Spleen (tissue), 11 donors: ENCODE results near the gene DOCK4. TPM values are rescaled to one million over a fixed set of nuclear protein-coding genes. Genes with fewer than 3 reads are reported as not detected.

Experiments
- DNase-seq: peaks from one replicate; pipeline ENCODE4 v3.0.0-alpha.2; 2020
- H3K27ac ChIP-seq, 8 donors: fragments of 200-600 bp; sonication (generic) in 7 of 8; 1 replicate in 4 of 8; 2 replicates in 4 of 8; pipeline versions ENCODE4 v1.5.0 to v1.8.0; 2016 to 2021; ENCODE audit warnings: inconsistent platforms in 4 of 8, mild to moderate bottlenecking in 4 of 8, moderate library complexity in 1 of 8
- H3K27me3 ChIP-seq, 7 donors: fragments of 200-600 bp; sonication (generic) in 6 of 7; replicated peaks in 1 of 7; 1 replicate in 4 of 7; 2 replicates in 3 of 7; pipeline versions ENCODE4 v1.5.0 to v1.8.0; 2016 to 2021; ENCODE audit warnings: inconsistent platforms in 3 of 7, mild to moderate bottlenecking in 1 of 7
- H3K36me3 ChIP-seq, 6 donors: fragments of 200-600 bp; sonication (generic) in 5 of 6; 1 replicate in 4 of 6; 2 replicates in 2 of 6; pipeline versions ENCODE4 v1.5.0 to v1.8.0; 2016 to 2021; ENCODE audit warnings: inconsistent platforms in 2 of 6
- H3K4me1 ChIP-seq, 6 donors: fragments of 200-600 bp; sonication (generic) in 5 of 6; 1 replicate in 3 of 6; 2 replicates in 3 of 6; pipeline versions ENCODE4 v1.5.0 to v1.8.0; 2016 to 2021; ENCODE audit warnings: inconsistent platforms in 3 of 6
- H3K4me3 ChIP-seq, 8 donors: fragments of 200-600 bp; sonication (generic) in 7 of 8; 1 replicate in 4 of 8; 2 replicates in 4 of 8; pipeline versions ENCODE4 v1.5.0 to v1.8.0; 2016 to 2021; ENCODE audit warnings: inconsistent platforms in 4 of 8, mild to moderate bottlenecking in 4 of 8, moderate library complexity in 2 of 8
- H3K9me3 ChIP-seq, 8 donors: fragments of 200-600 bp; sonication (generic) in 7 of 8; 1 replicate in 4 of 8; 2 replicates in 4 of 8; pipeline versions ENCODE4 v1.5.0 to v1.8.0; 2016 to 2021; ENCODE audit warnings: inconsistent platforms in 4 of 8
- CTCF ChIP-seq, 11 experiments: fragments of 200-600 bp in 7 of 11; fragments of 450-650 bp in 4 of 11; sonication (generic) in 4 of 11; IDR thresholded peaks in 8 of 11; conservative IDR thresholded peaks in 3 of 11; 1 replicate in 7 of 11; 2 replicates in 4 of 11; pipeline versions ENCODE4 v1.4.0 to v1.8.0; 2016 to 2021; ENCODE audit warnings: antibody characterized with exemption in 11 of 11, inconsistent platforms in 4 of 11, mild to moderate bottlenecking in 1 of 11
- POLR2A ChIP-seq, 3 donors: fragments of 450-650 bp; IDR thresholded peaks; one replicate each; pipeline ENCODE4 v1.5.1; 2017; ENCODE audit warnings: antibody characterized with exemption in 3 of 3, mild to moderate bottlenecking in 1 of 3
- POLR2AphosphoS5 ChIP-seq, 3 donors: sonication (generic); formaldehyde crosslinking; IDR thresholded peaks; one replicate each; pipeline ENCODE4 v1.5.1; 2017; ENCODE audit warnings: antibody characterized with exemption in 3 of 3
- WGBS, 5 donors: extraction: QIAGEN DNeasy Blood & Tissue Kit in 3 of 5; methylation state at CpG; one replicate each; pipeline versions ENCODE4 v1.1.5 to v1.1.7; 2013 to 2018; 5-methylcytosine and 5-hydroxymethylcytosine counted together
- intact Hi-C: fragments of 100-400 bp; cut with DNase I; formaldehyde crosslinking; loops from one replicate; pipeline ENCODE4 v1.15.0; 2023; ENCODE audit warnings: low total_unique reads
- polyA plus RNA-seq, 3 donors: library from polyadenylated mRNA; stranded (reverse); fragments of 200-250 nt; gene quantifications; one replicate each; pipeline ENCODE4 v1.2.1, GENCODE V29; 2013
- total RNA-seq, 7 donors: library from RNA; depleted of rRNA in 3 of 7; stranded (reverse); fragments of >200 nt in 3 of 7; fragmentation: NEBNext Ultra II Directional in 4 of 7; extraction: Animal tissue kit (Norgen Biotek cat#: 25700) in 4 of 7; gene quantifications; one replicate each; pipeline versions ENCODE4 v1.1.0 to v1.2.1, GENCODE V29; 2016 to 2021
- donor health status: healthy with polysubstance abuse.
- donor health status: DM: no; HTN: no; CAD: no; lungs with moderate emphysema.
- donor health status: DM: no; HTN: no; CAD: no.
- donor health status: Bipolar disorder and iron deficiency.
- donor health status: healthy.
- donor health status: DM: no; HTN: no; CAD: no.
- donor health status: DM: yes; HTN: yes; CAD: no.

The DOCK4 gene
- total and polyA plus RNA-seq, 10 donors = 1.4 to 26.9 (median 14.2) TPM

- H3K9me3 ChIP-seq = no peaks in the 10 kb centered on the region
- H3K4me1 ChIP-seq = peaks cover 0 to 6% (median 0%) of the 10 kb centered on the region in 6 donors
- no peaks in the 10 kb centered on the region for H3K27me3 ChIP-seq
- H3K4me3 ChIP-seq = no peak overlapping the region
- no peak for DNase-seq
- intact Hi-C loops = no loop called here
- H3K36me3 ChIP-seq = no peaks in the 10 kb centered on the region
- 82 to 96% (median 94%) methylated on average over 1 of the region's 1 CpG for WGBS, 5 donors
- no peak for TF ChIP-seq POLR2A (IDR thresholded peaks at IDR 0.05)
- TF ChIP-seq CTCF (IDR thresholded peaks at IDR 0.05 in 8 of 11, conservative IDR thresholded peaks at IDR 0.05 in 3 of 11) = no peak
- TF ChIP-seq POLR2AphosphoS5 (IDR thresholded peaks at IDR 0.05) = no peak
- no peak overlapping the region for H3K27ac ChIP-seq
Measured at GRCh38 chr7:111871283-111871682, 334.9 kb downstream of the DOCK4 start.

GRCh38 chr7:111869280-111869679, 336.9 kb downstream of the DOCK4 start:
- no peak overlapping the region for H3K27ac ChIP-seq
- H3K4me1 ChIP-seq = peaks cover 0 to 6% (median 0%) of the 10 kb centered on the region in 6 donors
- no peaks in the 10 kb centered on the region for H3K9me3 ChIP-seq
- 96 to 99% (median 97%) methylated on average over 3 of the region's 3 CpGs for WGBS, 5 donors
- H3K27me3 ChIP-seq = no peaks in the 10 kb centered on the region
- H3K4me3 ChIP-seq = no peak overlapping the region
- no peak for DNase-seq
- TF ChIP-seq CTCF (IDR thresholded peaks at IDR 0.05 in 8 of 11, conservative IDR thresholded peaks at IDR 0.05 in 3 of 11) (no peak), POLR2AphosphoS5 (IDR thresholded peaks at IDR 0.05) (no peak), POLR2A (IDR thresholded peaks at IDR 0.05) (no peak)
- H3K36me3 ChIP-seq = no peaks in the 10 kb centered on the region
- intact Hi-C loops = no loop called here

- H3K9me3 ChIP-seq = no peaks in the 10 kb centered on the region
- no peak for DNase-seq
- no peaks in the 10 kb centered on the region for H3K27me3 ChIP-seq
- H3K4me3 ChIP-seq = no peak overlapping the region
- H3K36me3 ChIP-seq = no peaks in the 10 kb centered on the region
- intact Hi-C loops = no loop called here
- peak overlapping the region in 2 of 8 donors; percentile 2 to 19 for H3K27ac ChIP-seq
- H3K4me1 ChIP-seq = no peaks in the 10 kb centered on the region
- TF ChIP-seq POLR2AphosphoS5 (IDR thresholded peaks at IDR 0.05) (no peak), CTCF (IDR thresholded peaks at IDR 0.05 in 8 of 11, conservative IDR thresholded peaks at IDR 0.05 in 3 of 11) (no peak), POLR2A (IDR thresholded peaks at IDR 0.05) (no peak)
- WGBS, 5 donors = 55 to 84% (median 70%) methylated on average over 5 of the region's 5 CpGs
Measured at GRCh38 chr7:111867348-111867931, 338.8 kb downstream of the DOCK4 start.

GRCh38 chr7:111866787-111867186, 339.4 kb downstream of the DOCK4 start:
- TF ChIP-seq POLR2A (IDR thresholded peaks at IDR 0.05) (no peak), CTCF (IDR thresholded peaks at IDR 0.05 in 8 of 11, conservative IDR thresholded peaks at IDR 0.05 in 3 of 11) (no peak), POLR2AphosphoS5 (IDR thresholded peaks at IDR 0.05) (no peak)
- Histone ChIP-seq H3K27ac (peak overlapping the region in 2 of 8 donors; percentile 2 to 19), H3K4me3 (no peak overlapping the region), H3K36me3 (no peaks in the 10 kb centered on the region), H3K4me1 (no peaks in the 10 kb centered on the region), H3K27me3 (no peaks in the 10 kb centered on the region), H3K9me3 (no peaks in the 10 kb centered on the region)
- no peak for DNase-seq
- WGBS, 5 donors = 74 to 96% (median 88%) methylated on average over 2 of the region's 2 CpGs
- intact Hi-C loops = no loop called here
